K562 (cell line): ENCODE measurements around the gene SND1.

Source experiments
- CTCF ChIP-seq, 3 experiments: IDR thresholded peaks in 2 of 3; conservative IDR thresholded peaks in 1 of 3; 2 replicates each; pipeline ENCODE4 v1.5.1; 2011 to 2012; ENCODE audit warnings: low read length in 3 of 3, mild to moderate bottlenecking in 3 of 3, control low read depth in 2 of 3, improper control_type of control experiment in 1 of 3, inconsistent platforms in 1 of 3, low read depth in 1 of 3, mixed read lengths in 1 of 3, moderate library complexity in 1 of 3; ENCODE audit not compliant: insufficient read depth in 2 of 3
- GABPA ChIP-seq: fragments of 200-800 bp; sonication (Bioruptor generic); conservative IDR thresholded peaks from 2 replicates; pipeline ENCODE4 v1.6.1; 2016; ENCODE audit warnings: low read depth, missing genetic modification characterization, missing compliant biosample characterization
- GTF2A2 ChIP-seq: IDR thresholded peaks from 2 replicates; pipeline ENCODE4 v1.6.1; 2016; ENCODE audit warnings: mild to moderate bottlenecking, missing genetic modification characterization, missing compliant biosample characterization
- HOXB6 ChIP-seq: fragments of 250-450 bp; sonication (Bioruptor Pico); IDR thresholded peaks from 2 replicates; pipeline ENCODE4 v1.5.1; 2022; ENCODE audit warnings: mild to moderate bottlenecking, borderline replicate concordance
- KDM2B ChIP-seq: fragments of 250-450 bp; sonication (Bioruptor Pico); IDR thresholded peaks from 2 replicates; pipeline ENCODE4 v1.8.0; 2021; ENCODE audit warnings: mild to moderate bottlenecking, moderate library complexity
- NRF1 ChIP-seq, 2 experiments: fragments of 450-650 bp; IDR thresholded peaks in 1 of 2; conservative IDR thresholded peaks in 1 of 2; 2 replicates each; pipeline ENCODE4 v1.6.1; 2014; ENCODE audit warnings: mild to moderate bottlenecking in 2 of 2
- POLR2A ChIP-seq: fragments of 450-650 bp; conservative IDR thresholded peaks from 2 replicates; pipeline ENCODE4 v1.6.1; 2016
- TRIM25 ChIP-seq: fragments of 450-650 bp; IDR thresholded peaks from 2 replicates; pipeline ENCODE4 v1.7.0; 2016; ENCODE audit warnings: borderline replicate concordance
- XRCC4 ChIP-seq: IDR thresholded peaks from one replicate; pipeline ENCODE4 v1.6.1; 2011; ENCODE audit not compliant: insufficient read depth, insufficient read length; ENCODE audit errors: extremely low read depth
- ZNF316 ChIP-seq: fragments of 450-650 bp; IDR thresholded peaks from 2 replicates; pipeline ENCODE4 v1.6.1; 2016
- TF ChIP-seq, protein P1 (sequence below): fragments of 450-650 bp; formaldehyde crosslinking; conservative IDR thresholded peaks from 2 replicates; pipeline ENCODE4 v1.4.0; 2022; ENCODE audit warnings: mild to moderate bottlenecking, missing genetic modification characterization
- TF ChIP-seq, protein P2 (sequence below): sonication (generic); formaldehyde crosslinking; IDR thresholded peaks from 2 replicates; pipeline ENCODE4 v1.8.1; 2023; ENCODE audit warnings: mild to moderate bottlenecking, missing genetic modification reagents

DNA sequence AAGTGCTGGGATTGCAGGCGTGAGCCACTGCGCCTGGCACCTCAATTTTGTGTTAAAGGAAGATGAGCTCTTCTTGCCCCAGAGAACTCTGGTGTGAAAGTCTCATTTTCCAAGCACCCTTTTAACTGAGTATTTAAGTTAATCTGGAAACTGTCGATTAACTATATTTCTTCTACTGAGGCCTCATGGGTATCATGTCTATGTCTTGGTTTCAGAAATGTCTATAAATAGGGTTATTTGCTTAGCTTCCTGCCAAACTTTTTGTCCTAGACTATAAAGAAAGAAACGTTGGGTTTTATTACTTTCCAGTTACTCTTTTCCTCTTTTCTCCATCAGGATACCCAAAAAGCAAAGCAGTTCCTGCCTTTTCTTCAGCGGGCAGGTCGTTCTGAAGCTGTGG is 276.9 kb downstream of the SND1 start:
- TF ChIP-seq, protein P1, sequence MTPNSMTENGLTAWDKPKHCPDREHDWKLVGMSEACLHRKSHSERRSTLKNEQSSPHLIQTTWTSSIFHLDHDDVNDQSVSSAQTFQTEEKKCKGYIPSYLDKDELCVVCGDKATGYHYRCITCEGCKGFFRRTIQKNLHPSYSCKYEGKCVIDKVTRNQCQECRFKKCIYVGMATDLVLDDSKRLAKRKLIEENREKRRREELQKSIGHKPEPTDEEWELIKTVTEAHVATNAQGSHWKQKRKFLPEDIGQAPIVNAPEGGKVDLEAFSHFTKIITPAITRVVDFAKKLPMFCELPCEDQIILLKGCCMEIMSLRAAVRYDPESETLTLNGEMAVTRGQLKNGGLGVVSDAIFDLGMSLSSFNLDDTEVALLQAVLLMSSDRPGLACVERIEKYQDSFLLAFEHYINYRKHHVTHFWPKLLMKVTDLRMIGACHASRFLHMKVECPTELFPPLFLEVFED (CRISPR knock-in tag) = no peak
- TF ChIP-seq CTCF (IDR thresholded peaks at IDR 0.05 in 2 of 3, conservative IDR thresholded peaks at IDR 0.05 in 1 of 3; ENCODE audit: insufficient read depth in 2 of 3, low read depth in 1 of 3, low read length in 3 of 3) (no peak), KDM2B (CRISPR knock-in tag) (no peak), ZNF316 (no peak), POLR2A (no peak), XRCC4 (no peak), NRF1 (conservative IDR thresholded peaks at IDR 0.05 in 1 of 2, IDR thresholded peaks at IDR 0.05 in 1 of 2) (no peak), GABPA (tag) (no peak), GTF2A2 (tag) (no peak), TRIM25 (no peak), HOXB6 (CRISPR knock-in tag) (no peak)
- TF ChIP-seq, protein P2, sequence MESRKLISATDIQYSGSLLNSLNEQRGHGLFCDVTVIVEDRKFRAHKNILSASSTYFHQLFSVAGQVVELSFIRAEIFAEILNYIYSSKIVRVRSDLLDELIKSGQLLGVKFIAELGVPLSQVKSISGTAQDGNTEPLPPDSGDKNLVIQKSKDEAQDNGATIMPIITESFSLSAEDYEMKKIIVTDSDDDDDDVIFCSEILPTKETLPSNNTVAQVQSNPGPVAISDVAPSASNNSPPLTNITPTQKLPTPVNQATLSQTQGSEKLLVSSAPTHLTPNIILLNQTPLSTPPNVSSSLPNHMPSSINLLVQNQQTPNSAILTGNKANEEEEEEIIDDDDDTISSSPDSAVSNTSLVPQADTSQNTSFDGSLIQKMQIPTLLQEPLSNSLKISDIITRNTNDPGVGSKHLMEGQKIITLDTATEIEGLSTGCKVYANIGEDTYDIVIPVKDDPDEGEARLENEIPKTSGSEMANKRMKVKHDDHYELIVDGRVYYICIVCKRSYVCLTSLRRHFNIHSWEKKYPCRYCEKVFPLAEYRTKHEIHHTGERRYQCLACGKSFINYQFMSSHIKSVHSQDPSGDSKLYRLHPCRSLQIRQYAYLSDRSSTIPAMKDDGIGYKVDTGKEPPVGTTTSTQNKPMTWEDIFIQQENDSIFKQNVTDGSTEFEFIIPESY (CRISPR knock-in tag) = no peak
